Inflammatory macrophage treated with lipopolysaccharide for 1 hour (primary cell): ENCODE results near the gene SNX4.

Experiments
- DNase-seq, 2 donors: peaks; one replicate each; pipeline ENCODE4 v3.0.0-alpha.2; 2020 to 2022

SNX4 gene

DNA sequence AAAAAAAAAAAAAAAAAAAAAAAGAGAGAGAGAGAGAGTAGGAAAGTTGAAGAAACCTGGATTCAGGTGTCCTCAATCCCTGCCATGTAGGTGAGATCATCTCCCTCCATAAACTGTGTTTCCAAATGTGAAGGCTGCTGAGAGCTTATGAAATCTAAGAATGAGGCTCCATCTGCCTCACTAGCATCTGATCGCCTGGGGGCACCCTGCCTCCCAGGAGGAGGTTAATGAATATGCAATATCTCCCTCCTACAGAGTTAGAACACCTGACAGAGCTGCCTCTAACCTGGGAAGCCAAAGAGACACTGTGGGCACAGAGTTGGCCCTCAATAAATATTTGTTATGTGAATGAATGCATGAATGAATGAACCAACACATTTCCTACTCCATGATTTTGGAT, 121.0 kb downstream of the SNX4 start:
- no peak for DNase-seq
